Esophagus squamous epithelium (tissue), 5 donors: ENCODE measurements around the gene BAG3. TPM values are rescaled to one million over a fixed set of nuclear protein-coding genes. Genes with fewer than 3 reads are reported as not detected.

Experiments
- DNase-seq: peaks from one replicate; lab custom pipeline; 2025; lab: John Stamatoyannopoulos, UW
- H3K27ac ChIP-seq, 4 donors: fragments of 200-600 bp; sonication (generic); one replicate each; pipeline ENCODE4 v1.5.1; 2016 to 2019; ENCODE audit warnings: mild to moderate bottlenecking in 1 of 4
- H3K27me3 ChIP-seq, 4 donors: fragments of 200-600 bp; sonication (generic); 1 replicate in 3 of 4; 2 replicates in 1 of 4; pipeline versions ENCODE4 v1.5.1 to v1.6.0; 2017 to 2021; ENCODE audit warnings: antibody characterized with exemption in 1 of 4
- H3K36me3 ChIP-seq, 3 donors: fragments of 200-600 bp; sonication (generic); one replicate each; pipeline ENCODE4 v1.5.1; 2016 to 2019
- H3K4me1 ChIP-seq, 3 donors: fragments of 200-600 bp; sonication (generic); one replicate each; pipeline ENCODE4 v1.5.1; 2017 to 2019
- H3K4me3 ChIP-seq, 4 donors: fragments of 200-600 bp; sonication (generic); 1 replicate in 3 of 4; 2 replicates in 1 of 4; pipeline ENCODE4 v1.5.1; 2016 to 2019; ENCODE audit warnings: mild to moderate bottlenecking in 2 of 4, moderate library complexity in 1 of 4
- H3K9me3 ChIP-seq, 3 donors: fragments of 200-600 bp; sonication (generic); one replicate each; pipeline ENCODE4 v1.5.1; 2016 to 2019
- CTCF ChIP-seq, 6 experiments: fragments of 450-650 bp in 4 of 6; fragments of 200-600 bp in 2 of 6; sonication (generic) in 2 of 6; IDR thresholded peaks; one replicate each; pipeline ENCODE4 v1.5.1; 2016 to 2019; ENCODE audit warnings: antibody characterized with exemption in 6 of 6, mild to moderate bottlenecking in 4 of 6, moderate library complexity in 4 of 6
- POLR2A ChIP-seq, 4 donors: fragments of 450-650 bp; IDR thresholded peaks; one replicate each; pipeline ENCODE4 v1.6.1; 2017; ENCODE audit warnings: antibody characterized with exemption in 4 of 4, mild to moderate bottlenecking in 4 of 4, moderate library complexity in 3 of 4
- WGBS, 2 donors: methylation state at CpG; one replicate each; pipeline ENCODE4 v1.1.5; 2018; 5-methylcytosine and 5-hydroxymethylcytosine counted together
- intact Hi-C: fragments of 100-400 bp; cut with DNase I; formaldehyde crosslinking; loops from one replicate; pipeline ENCODE4 v1.15.0; 2022
- total RNA-seq, 4 donors: library from RNA; depleted of rRNA; stranded (reverse); fragments of >200 nt; gene quantifications; one replicate each; pipeline ENCODE4 v1.1.0, GENCODE V29; 2016
- donor health status: DM: yes; HTN: yes; CAD: no.

The BAG3 gene
- total RNA-seq, 4 donors from 2014 or later = 51.6 to 102 (median 57.2) TPM

- 87 to 96% methylated on average over 3 of the region's 3 CpGs for WGBS, 2 donors
- no peak for TF ChIP-seq CTCF (IDR thresholded peaks at IDR 0.05)
- no peak for TF ChIP-seq POLR2A (IDR thresholded peaks at IDR 0.05)
- no peaks in the 10 kb centered on the region for H3K27me3 ChIP-seq
- no peak overlapping the region for H3K27ac ChIP-seq
- H3K9me3 ChIP-seq = no peaks in the 10 kb centered on the region
- intact Hi-C loops = loop anchor here (10.0 kb wide), 1 partner anchor 153 kb away; no protein-coding TSS in a partner anchor
- H3K4me3 ChIP-seq = no peak overlapping the region
- H3K4me1 ChIP-seq = peaks cover 6 to 13% (median 9%) of the 10 kb centered on the region in 3 donors
- no peak for DNase-seq
- H3K36me3 ChIP-seq = no peaks in the 10 kb centered on the region
Measured at GRCh38 chr10:119691726-119692125, 40.5 kb downstream of the BAG3 start.

- WGBS, 2 donors = 61 to 86% methylated on average over 6 of the region's 6 CpGs
- intact Hi-C loops = loop anchor here (10.0 kb wide), 1 partner anchor 151 kb away; no protein-coding TSS in a partner anchor
Measured at GRCh38 chr10:119693262-119693957, 42.2 kb downstream of the BAG3 start.

GRCh38 chr10:119694608-119695007, 43.4 kb downstream of the BAG3 start:
- intact Hi-C loops = loop anchor here (10.0 kb wide), 1 partner anchor 150 kb away; no protein-coding TSS in a partner anchor
- no peaks in the 10 kb centered on the region for H3K4me1 ChIP-seq
- H3K27me3 ChIP-seq = no peaks in the 10 kb centered on the region
- H3K9me3 ChIP-seq = no peaks in the 10 kb centered on the region
- H3K27ac ChIP-seq = no peak overlapping the region
- 67 to 71% methylated on average over 1 to 3 of the region's 7 CpGs for WGBS, 2 donors
- no peak for TF ChIP-seq CTCF (IDR thresholded peaks at IDR 0.05)
- TF ChIP-seq POLR2A (IDR thresholded peaks at IDR 0.05) = no peak
- H3K4me3 ChIP-seq = no peak overlapping the region
- H3K36me3 ChIP-seq = no peaks in the 10 kb centered on the region
- DNase-seq = no peak

More at GRCh38 chr10:119693262-119693957, 42.2 kb downstream of the BAG3 start:
- no peak overlapping the region for H3K27ac ChIP-seq
- DNase-seq = no peak
- no peak overlapping the region for H3K4me3 ChIP-seq
- TF ChIP-seq CTCF (IDR thresholded peaks at IDR 0.05) (no peak), POLR2A (IDR thresholded peaks at IDR 0.05) (no peak)
- no peaks in the 10 kb centered on the region for H3K27me3 ChIP-seq
- no peaks in the 10 kb centered on the region for H3K9me3 ChIP-seq
- H3K36me3 ChIP-seq = no peaks in the 10 kb centered on the region
- no peaks in the 10 kb centered on the region for H3K4me1 ChIP-seq

GRCh38 chr10:119700321-119700954, 49.3 kb downstream of the BAG3 start:
- intact Hi-C loops = no loop called here
- WGBS, 2 donors = 77 to 83% methylated on average over 4 of the region's 4 CpGs
- no peaks in the 10 kb centered on the region for H3K4me1 ChIP-seq
- H3K36me3 ChIP-seq = no peaks in the 10 kb centered on the region
- H3K9me3 ChIP-seq = no peaks in the 10 kb centered on the region
- no peak overlapping the region for H3K27ac ChIP-seq
- TF ChIP-seq CTCF (IDR thresholded peaks at IDR 0.05) (no peak), POLR2A (IDR thresholded peaks at IDR 0.05) (no peak)
- DNase-seq = no peak
- H3K27me3 ChIP-seq = no peaks in the 10 kb centered on the region
- no peak overlapping the region for H3K4me3 ChIP-seq

GRCh38 chr10:119701861-119702260, 50.7 kb downstream of the BAG3 start:
- TF ChIP-seq CTCF (IDR thresholded peaks at IDR 0.05) = no peak
- no peak for TF ChIP-seq POLR2A (IDR thresholded peaks at IDR 0.05)
- H3K27me3 ChIP-seq = no peaks in the 10 kb centered on the region
- no peaks in the 10 kb centered on the region for H3K4me1 ChIP-seq
- WGBS, 2 donors = 44 to 53% methylated on average over 7 of the region's 7 CpGs
- H3K36me3 ChIP-seq = no peaks in the 10 kb centered on the region
- H3K4me3 ChIP-seq = no peak overlapping the region
- no peaks in the 10 kb centered on the region for H3K9me3 ChIP-seq
- no peak overlapping the region for H3K27ac ChIP-seq
- DNase-seq = no peak
- intact Hi-C loops = no loop called here
